Omental fat pad (tissue), 4 donors: ENCODE data around the gene CCDC192. TPM values are rescaled to one million over a fixed set of nuclear protein-coding genes. Genes with fewer than 3 reads are reported as not detected.

ENCODE experiments used
- ATAC-seq: fragments of 150-250 bp; one replicate; pipeline ENCODE4 v1.9.1; 2016; ENCODE audit warnings: mild to moderate bottlenecking, moderate library complexity; ENCODE audit not compliant: low FRiP score
- DNase-seq: peaks from one replicate; pipeline ENCODE4 v3.0.0-alpha.2; 2019; ENCODE audit warnings: low spot score
- CTCF ChIP-seq, 3 donors: fragments of 450-650 bp; IDR thresholded peaks; one replicate each; pipeline ENCODE4 v1.5.1; 2016 to 2017; ENCODE audit warnings: antibody characterized with exemption in 3 of 3, mild to moderate bottlenecking in 3 of 3, moderate library complexity in 2 of 3
- total RNA-seq, 4 donors: library from RNA; depleted of rRNA; stranded (reverse); fragments of >200 nt; gene quantifications; one replicate each; pipeline ENCODE4 v1.1.0, GENCODE V29; 2016

The CCDC192 gene
- total RNA-seq, 4 donors from 2014 or later = 0.56 TPM; not detected in 3

- DNase-seq (no peak), ATAC-seq (no peak)
- TF ChIP-seq CTCF (IDR thresholded peaks at IDR 0.05) = no peak
Observed at GRCh38 chr5:127909821-127910220, 206.6 kb downstream of the CCDC192 start.

GRCh38 chr5:127910307-127910956 is 207.2 kb downstream of the CCDC192 start:
- no peak for DNase-seq
- no peak for ATAC-seq
- no peak for TF ChIP-seq CTCF (IDR thresholded peaks at IDR 0.05)

- no peak for TF ChIP-seq CTCF (IDR thresholded peaks at IDR 0.05)
- DNase-seq = no peak
- no peak for ATAC-seq
Observed at GRCh38 chr5:127911619-127912018, 208.4 kb downstream of the CCDC192 start.

GRCh38 chr5:127912411-127912810 is 209.2 kb downstream of the CCDC192 start:
- no peak for DNase-seq
- ATAC-seq = no peak
- TF ChIP-seq CTCF (IDR thresholded peaks at IDR 0.05) = no peak

GRCh38 chr5:127916885-127917573 is 213.8 kb downstream of the CCDC192 start:
- ATAC-seq (no peak), DNase-seq (no peak)
- TF ChIP-seq CTCF (IDR thresholded peaks at IDR 0.05) = no peak

GRCh38 chr5:127919006-127919796 is 216.0 kb downstream of the CCDC192 start:
- TF ChIP-seq CTCF (IDR thresholded peaks at IDR 0.05) = no peak
- DNase-seq (no peak), ATAC-seq (no peak)
